GM19023 (cell line): ENCODE results near the gene NPTXR.

Experiments used
- ATAC-seq: cut with Tn5 transposase; IDR thresholded peaks from one replicate; pipeline ENCODE4 v1.9.1; 2021; ENCODE audit warnings: mild to moderate bottlenecking, moderate library complexity; ENCODE audit not compliant: unreplicated experiment

The NPTXR gene

DNA sequence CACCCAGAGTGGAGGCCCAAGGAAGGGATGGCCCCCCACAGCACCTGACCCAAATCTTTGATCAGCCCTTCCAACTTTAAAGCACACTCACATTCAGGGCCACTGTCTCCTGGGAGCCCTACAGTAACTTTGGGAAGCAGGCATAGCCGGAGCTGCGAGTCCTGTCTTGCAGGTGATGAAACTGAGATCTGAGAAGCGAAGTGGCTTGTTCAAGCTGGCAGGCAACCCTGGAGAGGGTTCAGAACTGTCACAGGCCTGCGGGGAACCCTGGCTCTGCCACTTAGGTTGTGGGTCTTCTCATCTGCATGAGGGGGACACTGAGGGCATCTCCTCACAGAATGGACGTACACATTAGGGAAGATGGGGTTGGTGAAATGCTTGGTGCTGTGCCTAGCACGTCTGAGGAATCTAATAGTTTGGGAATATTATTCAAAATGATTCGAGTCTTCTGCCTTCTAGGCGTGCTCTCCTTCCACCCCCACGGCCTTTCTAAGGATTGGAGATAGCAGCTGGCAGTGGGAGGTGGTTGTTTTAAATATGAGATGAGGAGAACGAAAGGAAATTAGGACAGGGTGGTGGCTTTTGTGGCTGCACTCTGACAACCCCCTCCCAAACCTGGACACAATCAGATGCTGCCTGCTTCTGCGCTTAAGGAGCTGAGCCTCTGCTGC is 69.2 kb downstream of the NPTXR start:
- ATAC-seq: no peak

DNA sequence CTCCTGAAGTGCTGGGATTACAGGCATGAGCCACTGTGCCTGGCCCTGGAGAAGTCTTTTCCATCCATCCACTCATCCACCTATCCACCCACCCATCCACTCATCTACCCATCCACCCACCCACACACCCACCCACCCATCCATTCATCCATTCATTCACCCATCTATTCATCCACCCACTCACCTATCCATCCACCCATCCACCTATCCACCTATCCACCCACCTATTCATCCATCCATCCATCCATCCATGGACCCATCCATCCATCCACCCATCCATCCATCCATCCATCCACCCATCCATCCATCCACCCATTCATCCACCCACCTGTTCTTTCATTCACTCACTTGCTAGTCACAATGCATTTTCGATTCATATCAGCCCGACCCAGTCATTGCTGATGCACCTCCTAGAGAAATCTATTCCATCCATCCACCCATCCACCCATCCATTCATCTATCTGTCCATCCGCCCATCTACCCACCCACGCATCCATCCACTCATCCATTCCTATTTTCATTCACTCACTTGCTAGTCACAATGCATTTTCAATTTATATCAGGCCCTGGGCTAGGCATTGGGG is 70.4 kb downstream of the NPTXR start:
- no peak for ATAC-seq

DNA sequence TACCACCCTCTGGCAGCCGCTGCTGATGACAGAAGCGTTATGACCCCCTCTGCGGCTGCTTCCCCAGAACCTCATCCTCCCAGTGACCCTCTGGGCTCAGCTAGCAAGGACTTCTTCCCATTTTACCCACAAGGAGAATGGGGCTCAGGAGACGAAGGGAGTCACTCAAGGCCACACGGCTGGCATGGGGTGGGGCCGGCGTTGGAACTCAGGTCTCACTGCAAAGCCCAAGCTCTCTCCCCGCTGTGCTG is 71.3 kb downstream of the NPTXR start:
- no peak for ATAC-seq

DNA sequence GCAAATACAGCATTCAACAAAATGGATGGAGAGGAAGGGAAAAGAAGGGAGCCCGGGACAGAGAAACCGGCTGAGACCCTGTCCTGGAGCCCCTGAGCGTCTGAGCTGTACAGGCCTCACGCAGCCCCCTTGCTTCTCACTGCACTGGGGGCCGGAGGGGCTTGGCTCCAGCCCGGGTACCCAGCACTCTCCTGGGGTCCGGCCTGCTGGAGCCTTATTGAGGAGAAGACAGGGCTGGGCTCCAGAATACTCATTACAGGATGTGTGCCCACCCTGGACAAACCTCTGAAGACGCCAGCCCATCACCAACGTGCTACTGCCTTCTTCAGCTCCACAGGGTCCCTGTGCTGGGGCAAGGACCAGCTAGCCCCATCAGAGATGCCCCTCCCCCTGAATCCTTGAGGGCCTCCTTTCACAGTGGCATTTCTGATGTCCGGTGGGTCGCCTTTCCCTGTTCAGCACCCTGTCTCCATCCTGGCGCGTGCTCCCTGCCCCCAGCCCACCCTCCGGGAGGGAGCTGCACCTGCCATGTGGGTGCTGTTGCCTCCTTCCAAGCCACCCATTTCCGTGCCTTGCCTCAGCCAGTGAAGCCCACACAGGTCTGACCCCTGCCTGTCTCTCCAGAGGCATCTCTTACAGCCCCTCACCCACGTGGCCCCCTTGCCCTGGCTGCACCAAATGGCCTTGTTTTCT is 73.4 kb downstream of the NPTXR start:
- no peak for ATAC-seq
